Upper lobe of left lung (tissue), 4 donors: ENCODE data around the gene EPC1.

Experiments
- EP300 ChIP-seq, 4 donors: sonication (generic); formaldehyde crosslinking; IDR thresholded peaks; one replicate each; pipeline ENCODE4 v1.5.1; 2017; ENCODE audit warnings: antibody characterized with exemption in 4 of 4, control low read depth in 2 of 4
- TF ChIP-seq, protein P1 (sequence below), 6 experiments: fragments of 450-650 bp in 4 of 6; fragments of 200-600 bp in 2 of 6; sonication (generic) in 2 of 6; IDR thresholded peaks; one replicate each; pipeline ENCODE4 v1.5.1; 2016 to 2019; ENCODE audit warnings: antibody characterized with exemption in 6 of 6

GRCh38 chr10:32350811-32351350 is 3.9 kb upstream of the EPC1 start:
- TF ChIP-seq, protein P1, sequence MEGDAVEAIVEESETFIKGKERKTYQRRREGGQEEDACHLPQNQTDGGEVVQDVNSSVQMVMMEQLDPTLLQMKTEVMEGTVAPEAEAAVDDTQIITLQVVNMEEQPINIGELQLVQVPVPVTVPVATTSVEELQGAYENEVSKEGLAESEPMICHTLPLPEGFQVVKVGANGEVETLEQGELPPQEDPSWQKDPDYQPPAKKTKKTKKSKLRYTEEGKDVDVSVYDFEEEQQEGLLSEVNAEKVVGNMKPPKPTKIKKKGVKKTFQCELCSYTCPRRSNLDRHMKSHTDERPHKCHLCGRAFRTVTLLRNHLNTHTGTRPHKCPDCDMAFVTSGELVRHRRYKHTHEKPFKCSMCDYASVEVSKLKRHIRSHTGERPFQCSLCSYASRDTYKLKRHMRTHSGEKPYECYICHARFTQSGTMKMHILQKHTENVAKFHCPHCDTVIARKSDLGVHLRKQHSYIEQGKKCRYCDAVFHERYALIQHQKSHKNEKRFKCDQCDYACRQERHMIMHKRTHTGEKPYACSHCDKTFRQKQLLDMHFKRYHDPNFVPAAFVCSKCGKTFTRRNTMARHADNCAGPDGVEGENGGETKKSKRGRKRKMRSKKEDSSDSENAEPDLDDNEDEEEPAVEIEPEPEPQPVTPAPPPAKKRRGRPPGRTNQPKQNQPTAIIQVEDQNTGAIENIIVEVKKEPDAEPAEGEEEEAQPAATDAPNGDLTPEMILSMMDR (IDR thresholded peaks at IDR 0.05), result no peak
- TF ChIP-seq EP300 (IDR thresholded peaks at IDR 0.05), result no peak
